Choroid plexus epithelial cell (primary cell): ENCODE results near the gene ST6GALNAC3.

Experiments used
- DNase-seq: peaks from one replicate; pipeline ENCODE4 v3.0.0-alpha.2; 2010; ENCODE audit warnings: low read depth
- H3K4me3 ChIP-seq: 2 replicates; pipeline ENCODE4 v1.5.1; 2011; ENCODE audit warnings: low read depth, mild to moderate bottlenecking, control low read depth, low read length, moderate library complexity
- CTCF ChIP-seq: conservative IDR thresholded peaks from 2 replicates; pipeline ENCODE4 v1.5.1; 2011; ENCODE audit warnings: low read depth, mild to moderate bottlenecking, control low read depth, inconsistent platforms, low read length, moderate library complexity

The ST6GALNAC3 gene

GRCh38 chr1:76302711-76303339, 228.3 kb downstream of the ST6GALNAC3 start:
- H3K4me3 ChIP-seq = peak overlapping the region; percentile 11
- no peak for TF ChIP-seq CTCF
- peak; percentile 21 for DNase-seq

DNA sequence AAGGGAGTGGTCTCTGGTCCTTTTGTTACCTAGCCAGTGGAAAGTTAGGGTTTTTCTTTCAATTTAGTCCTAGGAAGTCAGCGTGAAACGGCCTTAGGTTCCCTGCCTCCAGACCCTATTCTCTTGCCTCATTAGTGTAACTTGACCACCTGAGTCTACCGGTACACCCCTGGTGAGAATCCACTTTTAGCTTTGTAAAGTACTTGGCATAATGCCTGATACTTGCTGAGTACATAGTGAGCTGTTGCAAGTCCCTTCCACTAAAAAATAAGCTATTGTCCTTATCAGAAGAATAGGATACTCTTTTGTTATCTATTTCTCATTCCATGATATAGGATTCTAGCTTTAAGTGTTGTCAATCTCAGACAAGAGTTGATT, 228.8 kb downstream of the ST6GALNAC3 start:
- no peak for TF ChIP-seq CTCF
- peak; percentile 7 for DNase-seq
- no peak overlapping the region for H3K4me3 ChIP-seq

- TF ChIP-seq CTCF = no peak
- no peak overlapping the region for H3K4me3 ChIP-seq
- DNase-seq = no peak
Measured at GRCh38 chr1:76313304-76313703, 238.8 kb downstream of the ST6GALNAC3 start.

- TF ChIP-seq CTCF = no peak
- no peak overlapping the region for H3K4me3 ChIP-seq
- DNase-seq = peak; percentile 32
Measured at GRCh38 chr1:76314730-76315129, 240.2 kb downstream of the ST6GALNAC3 start.

- TF ChIP-seq CTCF = no peak
- H3K4me3 ChIP-seq = no peak overlapping the region
- DNase-seq = no peak
Measured at GRCh38 chr1:76317299-76317900, 242.9 kb downstream of the ST6GALNAC3 start.

DNA sequence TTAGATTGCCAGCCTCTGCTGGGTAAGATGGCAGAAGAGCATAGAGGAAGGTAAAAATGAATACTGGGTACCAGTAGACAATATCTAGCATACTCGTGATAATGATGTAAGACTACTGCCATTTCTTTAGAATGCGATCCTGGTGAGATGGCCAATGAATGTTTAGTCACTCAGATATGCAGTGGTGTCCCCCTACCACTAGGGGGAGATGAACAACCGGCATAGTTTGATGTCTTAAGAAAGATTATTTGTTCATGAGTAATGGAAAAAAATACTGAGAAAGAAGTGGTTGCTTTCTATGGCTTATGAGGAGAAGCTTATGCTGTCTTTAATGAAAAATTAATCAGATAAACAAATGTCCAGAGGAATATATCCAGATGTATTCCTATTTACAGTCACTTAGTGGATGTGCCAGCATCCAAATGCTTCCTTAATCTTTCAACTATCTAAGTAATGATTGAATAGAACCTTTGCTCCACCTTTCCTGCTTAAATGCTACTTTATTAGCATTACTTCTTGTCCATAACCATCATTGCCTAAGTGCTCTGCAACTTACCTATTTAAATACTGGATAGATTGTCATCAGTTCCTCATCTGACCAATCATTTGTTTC, 256.6 kb downstream of the ST6GALNAC3 start:
- peak; percentile 90 for DNase-seq
- no peak overlapping the region for H3K4me3 ChIP-seq
- TF ChIP-seq CTCF = peak; percentile 93
